ENCODE results near the gene SLC6A17.

DNA sequence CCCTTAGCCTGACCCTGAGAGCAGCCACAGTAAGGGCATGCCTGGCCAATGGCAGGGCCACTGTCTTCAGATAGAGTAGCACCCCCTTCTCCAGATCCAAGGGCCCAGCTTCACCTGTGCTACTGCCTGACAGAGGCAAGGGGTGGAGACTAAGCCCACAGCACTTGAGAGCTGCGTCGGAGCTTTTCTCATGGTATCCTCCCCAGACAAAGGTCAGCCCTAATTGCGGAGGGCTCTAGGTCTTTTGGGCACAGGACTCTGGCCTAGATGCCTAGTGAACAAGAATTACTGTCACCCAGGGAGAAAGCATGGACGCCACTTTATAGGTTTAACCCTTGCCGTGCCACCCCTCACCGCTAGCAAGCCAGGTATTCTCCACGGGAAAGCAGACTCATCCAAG, 74.9 kb downstream of the SLC6A17 start:
- TF ChIP-seq, protein P1, sequence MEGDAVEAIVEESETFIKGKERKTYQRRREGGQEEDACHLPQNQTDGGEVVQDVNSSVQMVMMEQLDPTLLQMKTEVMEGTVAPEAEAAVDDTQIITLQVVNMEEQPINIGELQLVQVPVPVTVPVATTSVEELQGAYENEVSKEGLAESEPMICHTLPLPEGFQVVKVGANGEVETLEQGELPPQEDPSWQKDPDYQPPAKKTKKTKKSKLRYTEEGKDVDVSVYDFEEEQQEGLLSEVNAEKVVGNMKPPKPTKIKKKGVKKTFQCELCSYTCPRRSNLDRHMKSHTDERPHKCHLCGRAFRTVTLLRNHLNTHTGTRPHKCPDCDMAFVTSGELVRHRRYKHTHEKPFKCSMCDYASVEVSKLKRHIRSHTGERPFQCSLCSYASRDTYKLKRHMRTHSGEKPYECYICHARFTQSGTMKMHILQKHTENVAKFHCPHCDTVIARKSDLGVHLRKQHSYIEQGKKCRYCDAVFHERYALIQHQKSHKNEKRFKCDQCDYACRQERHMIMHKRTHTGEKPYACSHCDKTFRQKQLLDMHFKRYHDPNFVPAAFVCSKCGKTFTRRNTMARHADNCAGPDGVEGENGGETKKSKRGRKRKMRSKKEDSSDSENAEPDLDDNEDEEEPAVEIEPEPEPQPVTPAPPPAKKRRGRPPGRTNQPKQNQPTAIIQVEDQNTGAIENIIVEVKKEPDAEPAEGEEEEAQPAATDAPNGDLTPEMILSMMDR (IDR thresholded peaks at IDR 0.05; ENCODE audit: low read depth, low read length): no peak
- TF ChIP-seq EZH2phosphoT487 (IDR thresholded peaks at IDR 0.05; ENCODE audit: low read depth): no peak
